SH-SY5Y (cell line): Measurements from ENCODE around the gene TMEM120B.

Experiments
- GATA2 ChIP-seq: IDR thresholded peaks from 2 replicates; pipeline ENCODE4 v1.6.1; 2011; ENCODE audit warnings: mild to moderate bottlenecking, low read depth, low read length
- GATA3 ChIP-seq: IDR thresholded peaks from 2 replicates; pipeline ENCODE4 v1.6.1; 2011; ENCODE audit warnings: low read depth, mild to moderate bottlenecking, low read length, moderate library complexity

The TMEM120B gene

DNA sequence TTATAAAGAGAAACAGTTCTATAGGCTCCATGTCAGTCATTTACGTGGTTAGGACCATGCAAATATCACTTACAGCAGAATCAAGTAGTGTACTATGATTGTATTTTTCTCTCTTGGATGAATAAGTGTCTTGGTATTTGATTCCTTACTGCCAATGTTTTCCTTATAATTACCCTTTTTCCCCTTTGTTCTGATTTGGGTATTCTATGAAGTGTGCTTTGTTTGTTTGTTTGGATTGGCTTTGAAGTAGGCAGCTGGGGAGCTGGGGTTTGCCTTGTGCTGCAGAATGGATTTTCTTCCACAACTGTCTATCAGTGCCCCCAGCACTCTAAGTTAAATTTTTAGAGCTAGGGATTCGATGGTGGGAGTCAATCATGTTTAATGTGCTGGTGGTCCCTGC lies 12.4 kb downstream of the TMEM120B start:
- TF ChIP-seq GATA2 (no peak), GATA3 (no peak)

DNA sequence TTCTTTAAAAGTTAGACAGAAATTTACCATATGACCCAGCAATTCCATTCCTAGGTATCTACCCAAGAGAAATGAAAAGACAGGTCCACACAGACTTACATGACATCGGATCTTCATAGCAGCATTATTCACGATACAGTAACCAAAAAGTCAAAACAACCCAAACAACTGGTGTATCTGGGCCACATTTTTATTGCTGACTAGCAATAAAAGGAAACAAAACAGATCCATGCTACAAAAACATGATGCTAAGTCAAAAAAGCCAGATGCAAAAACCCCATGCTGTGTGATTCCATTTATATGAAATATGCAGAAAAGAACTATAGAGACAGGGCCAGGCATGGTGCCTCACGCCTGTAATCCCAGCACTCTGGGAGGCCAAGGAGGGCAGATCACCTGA lies 12.9 kb downstream of the TMEM120B start:
- TF ChIP-seq GATA2 (no peak), GATA3 (no peak)

DNA sequence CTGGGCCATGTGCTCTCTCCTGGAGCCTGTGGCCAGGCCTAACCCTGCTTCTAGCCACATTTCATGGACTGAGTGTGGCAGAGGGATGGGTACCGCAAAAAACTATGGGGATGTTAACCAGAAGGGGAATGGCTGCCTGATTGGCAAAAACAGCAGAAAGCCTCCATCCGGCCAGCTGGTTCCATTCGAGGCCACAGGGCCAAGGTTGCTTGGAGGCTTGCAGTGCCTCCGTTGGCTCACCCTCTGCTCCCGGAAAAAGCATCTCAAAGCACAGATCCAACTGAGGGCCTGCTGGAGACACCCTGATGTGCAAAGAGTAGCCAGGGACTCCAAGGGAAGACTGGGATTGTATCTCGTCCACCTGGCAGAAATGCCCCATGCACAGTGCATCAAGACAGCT lies 16.5 kb downstream of the TMEM120B start:
- TF ChIP-seq GATA3: no peak
- no peak for TF ChIP-seq GATA2

DNA sequence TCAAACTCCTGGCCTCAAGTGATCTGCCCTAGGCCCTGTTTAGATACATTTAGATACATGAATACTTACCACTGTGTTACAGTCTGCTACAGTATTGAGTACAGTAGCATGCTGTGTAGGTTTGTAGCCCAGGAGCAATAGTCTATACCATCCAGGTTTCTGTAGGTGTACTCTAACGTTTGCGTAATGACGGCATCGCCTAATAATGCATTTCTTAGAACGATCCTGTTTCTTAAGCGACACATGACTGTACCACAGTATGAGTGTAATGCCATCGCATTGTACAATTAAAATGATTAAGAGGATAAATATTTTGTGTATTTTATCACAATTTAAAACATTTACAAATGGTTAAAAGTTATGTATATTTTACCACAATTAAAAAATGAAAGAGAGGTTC lies 18.9 kb downstream of the TMEM120B start:
- no peak for TF ChIP-seq GATA3
- no peak for TF ChIP-seq GATA2

DNA sequence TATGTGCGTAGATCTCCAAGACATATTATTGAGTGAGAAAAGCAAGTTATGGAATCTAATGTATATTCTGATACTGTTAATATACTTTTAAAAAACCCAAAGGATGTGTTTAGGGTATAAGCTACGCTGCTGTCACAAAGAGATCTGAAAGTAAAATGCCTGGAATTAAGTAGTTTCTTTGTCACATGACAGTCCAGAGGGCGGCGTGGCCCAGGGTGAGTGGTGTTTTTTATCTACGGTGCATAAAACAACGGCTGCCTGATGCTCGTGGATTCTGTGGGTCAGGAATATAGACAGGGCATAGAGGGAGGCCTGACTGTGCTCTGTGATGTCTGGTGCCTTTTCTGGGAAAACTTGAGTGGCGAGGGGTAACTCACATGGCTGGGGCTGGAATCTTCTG lies 21.3 kb downstream of the TMEM120B start:
- TF ChIP-seq GATA2 (no peak), GATA3 (no peak)

DNA sequence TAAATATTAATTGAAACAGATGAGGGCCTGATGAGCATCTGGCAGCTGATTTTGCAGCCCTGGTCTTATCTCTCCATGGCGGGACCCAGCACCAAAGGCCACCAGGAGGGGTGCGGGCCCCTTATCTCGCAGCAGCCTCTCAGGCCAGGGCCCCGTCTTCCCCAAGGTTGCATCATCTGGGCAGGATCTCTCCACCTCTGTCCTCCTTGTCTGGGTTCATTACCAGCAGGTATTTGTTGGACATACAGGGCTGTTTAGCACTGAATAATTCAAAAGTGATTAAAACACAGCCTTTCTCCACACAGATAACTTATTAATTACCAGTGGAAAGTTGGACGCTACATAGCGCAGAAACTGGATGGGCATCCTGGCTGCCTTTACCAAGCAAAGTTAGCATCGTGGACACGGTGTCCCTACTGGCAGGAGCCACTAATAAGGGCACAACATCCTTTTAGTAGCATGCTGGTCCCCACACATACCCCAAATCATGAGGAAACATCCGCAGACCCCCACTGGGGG lies 25.8 kb downstream of the TMEM120B start:
- TF ChIP-seq GATA2 (no peak; the same call in 1 of the 2 replicates), GATA3 (no peak)

DNA sequence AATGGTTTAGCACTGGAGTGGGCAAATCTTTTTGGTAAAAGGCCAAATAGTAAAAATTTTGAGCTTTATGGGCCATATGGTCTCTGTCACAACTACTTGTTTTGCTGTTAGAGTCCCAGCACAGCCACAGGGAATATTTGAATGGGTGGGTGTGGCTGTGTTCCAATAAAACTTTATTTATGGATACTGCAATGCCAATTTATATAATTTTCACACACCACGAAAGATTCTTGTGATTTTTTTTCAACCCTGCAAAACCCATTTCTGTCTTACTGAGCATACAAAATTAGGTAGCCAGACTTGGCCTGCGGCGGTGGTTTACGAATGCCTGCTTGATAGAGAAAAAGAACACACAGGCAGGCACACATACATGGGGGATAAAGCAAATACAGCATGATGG lies 28.3 kb downstream of the TMEM120B start:
- TF ChIP-seq GATA2: no peak
- no peak for TF ChIP-seq GATA3

DNA sequence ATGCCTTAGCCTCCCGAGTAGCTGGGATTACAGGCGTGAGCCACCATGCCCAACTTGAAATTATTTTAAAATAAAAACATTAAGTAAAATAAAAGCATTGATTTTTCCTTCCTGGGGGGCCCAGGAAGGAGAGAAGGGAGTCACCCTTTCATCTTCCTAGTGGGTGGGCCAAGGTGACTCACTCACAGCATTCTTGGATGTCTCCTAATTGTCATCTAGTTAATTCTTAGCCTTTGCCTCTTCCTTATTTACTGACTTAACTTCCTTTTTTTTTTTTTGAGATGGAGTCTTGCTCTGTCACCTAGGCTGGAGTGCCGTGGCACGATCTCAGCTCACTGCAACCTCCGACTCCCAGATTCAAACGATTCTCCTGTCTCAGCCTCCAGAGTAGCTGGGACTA lies 29.2 kb downstream of the TMEM120B start:
- TF ChIP-seq GATA2 (no peak), GATA3 (no peak)

GRCh38 chr12:121748218-121748570 lies 35.6 kb downstream of the TMEM120B start:
- TF ChIP-seq GATA3: no peak
- no peak for TF ChIP-seq GATA2

- TF ChIP-seq GATA2 (no peak), GATA3 (no peak)
Measured at GRCh38 chr12:121748571-121749265, 36.2 kb downstream of the TMEM120B start.

GRCh38 chr12:121749267-121749666 lies 36.7 kb downstream of the TMEM120B start:
- TF ChIP-seq GATA2 (no peak), GATA3 (no peak)

DNA sequence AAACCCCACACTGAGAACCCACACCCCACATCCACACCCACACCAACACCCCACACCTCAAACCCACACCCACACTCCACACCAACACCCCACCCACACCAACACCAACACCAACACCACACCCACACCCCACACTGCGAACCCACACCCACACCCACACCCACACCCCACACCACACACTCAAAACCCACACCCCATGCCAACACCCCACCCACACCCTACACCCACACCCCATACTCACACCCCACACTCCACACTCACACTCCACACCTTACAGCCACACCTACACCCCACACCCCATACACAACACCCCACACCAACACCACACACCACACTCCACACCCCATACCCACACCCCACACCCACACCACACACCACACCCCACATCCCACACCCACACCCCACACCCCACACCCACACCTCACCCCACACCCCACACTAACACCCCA lies 38.0 kb downstream of the TMEM120B start:
- TF ChIP-seq GATA2 (no peak), GATA3 (no peak)

GRCh38 chr12:121751034-121751433 lies 38.5 kb downstream of the TMEM120B start:
- no peak for TF ChIP-seq GATA3
- TF ChIP-seq GATA2: no peak

DNA sequence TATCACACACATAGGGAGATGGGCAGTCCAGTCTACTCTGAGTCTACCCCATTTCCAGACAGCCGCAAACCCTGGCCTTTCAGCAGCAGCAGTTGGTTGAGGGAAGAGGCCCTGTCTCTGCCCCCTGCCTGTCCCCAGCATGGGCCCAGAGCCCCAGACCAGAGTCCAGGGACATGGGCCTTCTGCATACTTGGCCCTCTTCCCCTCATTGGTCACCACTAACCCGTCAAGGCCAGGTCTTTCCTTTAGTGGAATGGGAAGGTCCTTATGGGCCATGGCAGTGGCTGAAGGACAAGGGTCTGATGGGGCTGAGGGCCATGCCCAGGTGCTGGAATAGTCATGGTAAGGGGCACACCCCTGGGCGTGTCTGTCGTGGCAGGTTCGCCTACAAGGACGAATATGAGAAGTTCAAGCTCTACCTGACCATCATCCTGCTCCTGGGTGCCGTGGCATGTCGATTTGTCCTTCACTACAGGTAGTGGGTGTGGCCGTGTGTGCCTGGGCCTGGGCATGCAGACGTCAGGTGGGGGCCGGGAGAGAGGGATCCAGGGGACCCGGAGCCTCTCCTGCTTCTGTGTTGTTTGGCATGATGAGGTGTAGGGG lies 39.3 kb downstream of the TMEM120B start:
- TF ChIP-seq GATA3 (no peak), GATA2 (no peak)

GRCh38 chr12:121753844-121754264 lies 41.3 kb downstream of the TMEM120B start:
- TF ChIP-seq GATA2 (no peak), GATA3 (no peak)

- TF ChIP-seq GATA3 (no peak), GATA2 (no peak)
Measured at GRCh38 chr12:121754836-121755235, 42.3 kb downstream of the TMEM120B start.
